H1 (cell line): ENCODE measurements around the gene TM4SF20. TPM values are rescaled to one million over a fixed set of nuclear protein-coding genes. Genes with fewer than 3 reads are reported as not detected.

Experiments used
- CBX5 ChIP-seq: fragments of 300-800, 300-1000 bp; sonication (generic); IDR thresholded peaks from 2 replicates; pipeline ENCODE4 v1.7.1; 2016; ENCODE audit warnings: antibody characterized with exemption, low read length, low read depth
- EGR1 ChIP-seq: IDR thresholded peaks from 2 replicates; pipeline ENCODE4 v1.6.1; 2011; ENCODE audit warnings: low read depth, low read length, borderline replicate concordance
- POLR2A ChIP-seq, 2 experiments: IDR thresholded peaks; 1 replicate in 1 of 2; 2 replicates in 1 of 2; pipeline ENCODE4 v1.6.1; 2011; ENCODE audit warnings: low read depth in 2 of 2, low read length in 2 of 2, mild to moderate bottlenecking in 2 of 2; ENCODE audit errors: control extremely low read depth in 1 of 2
- SAP30 ChIP-seq: fragments of 300-600 bp; sonication (generic); IDR thresholded peaks from 2 replicates; pipeline ENCODE4 v1.7.1; 2012; ENCODE audit warnings: low read length, moderate library complexity, mild to moderate bottlenecking, inconsistent platforms; ENCODE audit not compliant: insufficient read depth, insufficient replicate concordance
- polyA plus RNA-seq, 7 experiments: library from polyadenylated mRNA; depleted of rRNA in 3 of 7; stranded (reverse) in 5 of 7; unstranded in 2 of 7; fragments of >200 nt in 5 of 7; fragments of 200-250 nt in 2 of 7; gene quantifications; 1 replicate in 5 of 7; 2 replicates in 1 of 7; 4 replicates in 1 of 7; pipeline versions ENCODE4 v1.2.1 to v1.2.3, GENCODE V29; 2011 to 2013; ENCODE audit warnings: missing spikeins in 2 of 7, mixed read lengths in 2 of 7
- total RNA-seq: library from RNA; stranded (reverse); fragmentation: NEBNext Ultra II Directional; extraction: Animal tissue kit (Norgen Biotek cat#: 25700); gene quantifications from 2 replicates; pipeline ENCODE4 v1.2.1, GENCODE V29; 2021

TM4SF20 gene
- total and polyA plus RNA-seq, 2 of the 8 experiments (the other 6 are each of a cell fraction or from before 2014, with no cell fraction given): not detected

DNA sequence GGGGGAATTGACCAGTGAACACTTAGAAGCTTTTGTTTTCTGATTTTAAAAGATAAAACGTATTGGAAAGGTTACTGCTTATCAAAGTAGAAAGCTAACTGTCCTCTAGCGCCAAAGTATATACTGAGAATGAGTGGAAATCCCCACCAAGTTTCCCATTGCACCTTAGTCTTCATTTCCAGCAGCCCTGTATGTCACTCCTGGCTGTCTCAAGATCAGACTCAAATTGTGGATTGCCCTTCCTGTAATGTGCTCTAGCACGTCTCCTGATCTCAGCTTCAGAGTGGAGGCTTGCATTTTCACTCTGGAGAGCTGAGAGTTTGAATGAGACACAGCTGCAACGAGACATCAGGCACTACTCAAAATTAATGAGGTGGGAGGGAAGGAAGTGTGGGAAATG, 27.5 kb downstream of the TM4SF20 start (continued):
- TF ChIP-seq SAP30 (no peak), EGR1 (no peak), POLR2A (IDR thresholded peaks at IDR 0.05; ENCODE audit: control extremely low read depth in 1 of 2, low read depth in 2 of 2, low read length in 2 of 2) (no peak), CBX5 (no peak)
